Stimulated activated CD4-positive, alpha-beta T cell treated with anti-CD3 and anti-CD28 coated beads, Interleukin-15, amount 100 ng/mL, for 1 hour (primary cell): ENCODE results near the gene RTRAF.

ENCODE experiments used
- DNase-seq, 2 donors: peaks; one replicate each; pipeline ENCODE4 v3.0.0-alpha.2; 2020; ENCODE audit warnings: low read depth in 1 of 2, low spot score in 1 of 2

RTRAF gene

GRCh38 chr14:51989293-51990234 is at the start of gene RTRAF:
Gene RTRAF, plus strand, starts transcription at chr14:51989546. Its CDS starts 94 bp downstream, at chr14:51989640.
- peak; percentile 79 to 88 for DNase-seq

- DNase-seq = no peak
These were observed 49.5 kb upstream of the RTRAF start for GRCh38 chr14:51939755-51940301.

- no peak for DNase-seq
These were observed 46.4 kb upstream of the RTRAF start for GRCh38 chr14:51942971-51943370.

- DNase-seq = no peak
These were observed 39.3 kb upstream of the RTRAF start for GRCh38 chr14:51950007-51950406.

GRCh38 chr14:51951656-51952055 is 37.7 kb upstream of the RTRAF start:
- DNase-seq = no peak

- no peak for DNase-seq
These were observed 35.3 kb upstream of the RTRAF start for GRCh38 chr14:51954031-51954430.

- DNase-seq = no peak
These were observed 34.7 kb upstream of the RTRAF start for GRCh38 chr14:51954657-51955056.

GRCh38 chr14:51957950-51958349 is 31.4 kb upstream of the RTRAF start:
- no peak for DNase-seq

- no peak for DNase-seq
These were observed 29.4 kb upstream of the RTRAF start for GRCh38 chr14:51959928-51960327.

GRCh38 chr14:51960866-51961265 is 28.5 kb upstream of the RTRAF start:
- DNase-seq = no peak

- no peak for DNase-seq
These were observed 26.6 kb upstream of the RTRAF start for GRCh38 chr14:51962711-51963110.

GRCh38 chr14:51963286-51963685 is 26.1 kb upstream of the RTRAF start:
- DNase-seq = no peak

GRCh38 chr14:51967521-51967920 is 21.8 kb upstream of the RTRAF start:
- DNase-seq = no peak

GRCh38 chr14:51969852-51970540 is 19.4 kb upstream of the RTRAF start:
- no peak for DNase-seq

- no peak for DNase-seq
These were observed 16.8 kb upstream of the RTRAF start for GRCh38 chr14:51972566-51972965.

GRCh38 chr14:51977075-51977474 is 12.3 kb upstream of the RTRAF start:
- no peak for DNase-seq

GRCh38 chr14:51978681-51979085 is 10.7 kb upstream of the RTRAF start:
- no peak for DNase-seq

GRCh38 chr14:51979088-51979709 is 10.1 kb upstream of the RTRAF start:
- peak; percentile 56 to 72 for DNase-seq

- DNase-seq = no peak
These were observed 8.0 kb upstream of the RTRAF start for GRCh38 chr14:51981218-51981854.

- no peak for DNase-seq
These were observed 1.1 kb upstream of the RTRAF start for GRCh38 chr14:51988221-51988620.

- DNase-seq = no peak
These were observed 1.1 kb downstream of the RTRAF start for GRCh38 chr14:51990488-51990887.
